ENCODE measurements around the gene DUS3L. TPM values are rescaled to one million over a fixed set of nuclear protein-coding genes. Genes with fewer than 3 reads are reported as not detected.

Gene DUS3L
- total RNA-seq, 1 experiment from 2014 or later: 39.3 TPM

DNA sequence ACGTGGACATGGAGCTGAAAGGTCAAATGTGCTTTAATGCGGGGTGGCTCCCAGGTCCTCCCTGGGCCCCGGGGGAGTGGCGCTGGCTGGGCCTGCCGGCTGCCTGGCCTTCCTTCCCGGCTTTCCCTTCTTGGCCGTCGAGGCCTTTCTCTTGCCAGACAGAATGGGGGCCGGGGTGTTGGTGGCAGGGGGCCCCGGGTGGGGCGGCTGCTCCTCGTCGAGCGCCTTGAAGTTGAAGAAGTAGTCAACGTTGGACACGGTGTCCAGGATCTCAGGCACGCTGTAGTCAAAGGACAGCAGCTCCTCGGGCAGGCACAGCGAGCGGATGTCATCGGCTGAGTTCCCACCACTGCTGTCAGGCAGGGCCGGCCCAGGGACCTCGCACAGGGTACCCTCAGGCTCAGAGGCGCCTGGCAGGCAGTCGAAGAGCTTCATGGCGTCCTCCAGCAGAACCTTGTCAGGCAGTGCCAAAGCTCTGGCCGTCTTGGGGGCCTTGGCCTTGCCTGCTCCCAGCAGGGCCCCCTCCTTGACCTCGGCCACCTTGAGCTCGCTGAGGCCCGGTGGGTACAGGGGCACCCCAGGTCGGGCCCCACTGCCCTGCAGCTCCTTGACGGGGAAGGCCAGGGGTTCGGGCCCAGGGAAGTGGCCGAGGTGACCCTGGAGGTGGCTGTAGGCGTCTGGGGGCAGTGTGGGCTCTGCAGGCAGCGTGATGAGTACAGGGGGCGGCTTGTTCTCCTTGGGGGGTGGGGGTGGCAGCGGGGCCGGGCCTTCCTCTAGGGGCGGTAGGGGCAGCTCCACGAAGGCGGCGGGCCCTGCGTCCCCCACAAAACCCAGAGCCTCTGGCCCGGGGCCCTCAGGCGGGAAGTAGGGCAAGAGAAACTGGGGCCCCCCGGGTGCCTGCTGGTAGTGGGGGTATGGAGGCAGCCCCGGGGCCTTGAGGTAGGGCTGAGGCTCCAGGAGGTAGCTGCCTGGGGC is 7.7 kb downstream of the DUS3L start:
- ChIA-PET CTCF (interaction anchor here (1.1 to 4.5 kb wide), 3 partner anchors 9 to 21 kb away, joined by 5 to 16 read pairs (median 6); no protein-coding TSS in a partner anchor), POLR2A (interaction anchor here (1.3 kb wide), 1 partner anchor 25 kb away, joined by 3 read pairs; no protein-coding TSS in a partner anchor)
- peaks cover 9% of the 10 kb centered on the region for H3K36me3 Mint-ChIP-seq
- DNase-seq (ENCODE audit: low spot score): no peak
- no peak for ATAC-seq
- TF ChIP-seq, protein P1, sequence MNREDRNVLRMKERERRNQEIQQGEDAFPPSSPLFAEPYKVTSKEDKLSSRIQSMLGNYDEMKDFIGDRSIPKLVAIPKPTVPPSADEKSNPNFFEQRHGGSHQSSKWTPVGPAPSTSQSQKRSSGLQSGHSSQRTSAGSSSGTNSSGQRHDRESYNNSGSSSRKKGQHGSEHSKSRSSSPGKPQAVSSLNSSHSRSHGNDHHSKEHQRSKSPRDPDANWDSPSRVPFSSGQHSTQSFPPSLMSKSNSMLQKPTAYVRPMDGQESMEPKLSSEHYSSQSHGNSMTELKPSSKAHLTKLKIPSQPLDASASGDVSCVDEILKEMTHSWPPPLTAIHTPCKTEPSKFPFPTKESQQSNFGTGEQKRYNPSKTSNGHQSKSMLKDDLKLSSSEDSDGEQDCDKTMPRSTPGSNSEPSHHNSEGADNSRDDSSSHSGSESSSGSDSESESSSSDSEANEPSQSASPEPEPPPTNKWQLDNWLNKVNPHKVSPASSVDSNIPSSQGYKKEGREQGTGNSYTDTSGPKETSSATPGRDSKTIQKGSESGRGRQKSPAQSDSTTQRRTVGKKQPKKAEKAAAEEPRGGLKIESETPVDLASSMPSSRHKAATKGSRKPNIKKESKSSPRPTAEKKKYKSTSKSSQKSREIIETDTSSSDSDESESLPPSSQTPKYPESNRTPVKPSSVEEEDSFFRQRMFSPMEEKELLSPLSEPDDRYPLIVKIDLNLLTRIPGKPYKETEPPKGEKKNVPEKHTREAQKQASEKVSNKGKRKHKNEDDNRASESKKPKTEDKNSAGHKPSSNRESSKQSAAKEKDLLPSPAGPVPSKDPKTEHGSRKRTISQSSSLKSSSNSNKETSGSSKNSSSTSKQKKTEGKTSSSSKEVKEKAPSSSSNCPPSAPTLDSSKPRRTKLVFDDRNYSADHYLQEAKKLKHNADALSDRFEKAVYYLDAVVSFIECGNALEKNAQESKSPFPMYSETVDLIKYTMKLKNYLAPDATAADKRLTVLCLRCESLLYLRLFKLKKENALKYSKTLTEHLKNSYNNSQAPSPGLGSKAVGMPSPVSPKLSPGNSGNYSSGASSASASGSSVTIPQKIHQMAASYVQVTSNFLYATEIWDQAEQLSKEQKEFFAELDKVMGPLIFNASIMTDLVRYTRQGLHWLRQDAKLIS (CRISPR knock-in tag; IDR thresholded peaks at IDR 0.05; ENCODE audit: borderline replicate concordance): no peak
- TF ChIP-seq GRHL2 (CRISPR knock-in tag; IDR thresholded peaks at IDR 0.05; ENCODE audit: insufficient replicate concordance, severe bottlenecking) (no peak), MYBL2 (CRISPR knock-in tag; IDR thresholded peaks at IDR 0.05) (no peak), CREM (CRISPR knock-in tag; IDR thresholded peaks at IDR 0.05) (no peak), JAZF1 (CRISPR knock-in tag; IDR thresholded peaks at IDR 0.05) (no peak), NFE2L1 (CRISPR knock-in tag; IDR thresholded peaks at IDR 0.05) (no peak), NFYB (CRISPR knock-in tag; conservative IDR thresholded peaks at IDR 0.05; ENCODE audit: low read depth) (no peak)
- TF ChIP-seq, protein P2, sequence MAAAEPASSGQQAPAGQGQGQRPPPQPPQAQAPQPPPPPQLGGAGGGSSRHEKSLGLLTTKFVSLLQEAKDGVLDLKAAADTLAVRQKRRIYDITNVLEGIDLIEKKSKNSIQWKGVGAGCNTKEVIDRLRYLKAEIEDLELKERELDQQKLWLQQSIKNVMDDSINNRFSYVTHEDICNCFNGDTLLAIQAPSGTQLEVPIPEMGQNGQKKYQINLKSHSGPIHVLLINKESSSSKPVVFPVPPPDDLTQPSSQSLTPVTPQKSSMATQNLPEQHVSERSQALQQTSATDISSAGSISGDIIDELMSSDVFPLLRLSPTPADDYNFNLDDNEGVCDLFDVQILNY (CRISPR knock-in tag; IDR thresholded peaks at IDR 0.05): no peak
- TF ChIP-seq, protein P3, sequence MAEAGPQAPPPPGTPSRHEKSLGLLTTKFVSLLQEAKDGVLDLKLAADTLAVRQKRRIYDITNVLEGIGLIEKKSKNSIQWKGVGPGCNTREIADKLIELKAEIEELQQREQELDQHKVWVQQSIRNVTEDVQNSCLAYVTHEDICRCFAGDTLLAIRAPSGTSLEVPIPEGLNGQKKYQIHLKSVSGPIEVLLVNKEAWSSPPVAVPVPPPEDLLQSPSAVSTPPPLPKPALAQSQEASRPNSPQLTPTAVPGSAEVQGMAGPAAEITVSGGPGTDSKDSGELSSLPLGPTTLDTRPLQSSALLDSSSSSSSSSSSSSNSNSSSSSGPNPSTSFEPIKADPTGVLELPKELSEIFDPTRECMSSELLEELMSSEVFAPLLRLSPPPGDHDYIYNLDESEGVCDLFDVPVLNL (CRISPR knock-in tag; IDR thresholded peaks at IDR 0.05; ENCODE audit: borderline replicate concordance, low read depth): no peak
- TF ChIP-seq, protein P4, sequence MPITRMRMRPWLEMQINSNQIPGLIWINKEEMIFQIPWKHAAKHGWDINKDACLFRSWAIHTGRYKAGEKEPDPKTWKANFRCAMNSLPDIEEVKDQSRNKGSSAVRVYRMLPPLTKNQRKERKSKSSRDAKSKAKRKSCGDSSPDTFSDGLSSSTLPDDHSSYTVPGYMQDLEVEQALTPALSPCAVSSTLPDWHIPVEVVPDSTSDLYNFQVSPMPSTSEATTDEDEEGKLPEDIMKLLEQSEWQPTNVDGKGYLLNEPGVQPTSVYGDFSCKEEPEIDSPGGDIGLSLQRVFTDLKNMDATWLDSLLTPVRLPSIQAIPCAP (CRISPR knock-in tag; IDR thresholded peaks at IDR 0.05): no peak
- TF ChIP-seq, protein P5, sequence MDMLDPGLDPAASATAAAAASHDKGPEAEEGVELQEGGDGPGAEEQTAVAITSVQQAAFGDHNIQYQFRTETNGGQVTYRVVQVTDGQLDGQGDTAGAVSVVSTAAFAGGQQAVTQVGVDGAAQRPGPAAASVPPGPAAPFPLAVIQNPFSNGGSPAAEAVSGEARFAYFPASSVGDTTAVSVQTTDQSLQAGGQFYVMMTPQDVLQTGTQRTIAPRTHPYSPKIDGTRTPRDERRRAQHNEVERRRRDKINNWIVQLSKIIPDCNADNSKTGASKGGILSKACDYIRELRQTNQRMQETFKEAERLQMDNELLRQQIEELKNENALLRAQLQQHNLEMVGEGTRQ (CRISPR knock-in tag; IDR thresholded peaks at IDR 0.05): no peak
- TF ChIP-seq, protein P6, sequence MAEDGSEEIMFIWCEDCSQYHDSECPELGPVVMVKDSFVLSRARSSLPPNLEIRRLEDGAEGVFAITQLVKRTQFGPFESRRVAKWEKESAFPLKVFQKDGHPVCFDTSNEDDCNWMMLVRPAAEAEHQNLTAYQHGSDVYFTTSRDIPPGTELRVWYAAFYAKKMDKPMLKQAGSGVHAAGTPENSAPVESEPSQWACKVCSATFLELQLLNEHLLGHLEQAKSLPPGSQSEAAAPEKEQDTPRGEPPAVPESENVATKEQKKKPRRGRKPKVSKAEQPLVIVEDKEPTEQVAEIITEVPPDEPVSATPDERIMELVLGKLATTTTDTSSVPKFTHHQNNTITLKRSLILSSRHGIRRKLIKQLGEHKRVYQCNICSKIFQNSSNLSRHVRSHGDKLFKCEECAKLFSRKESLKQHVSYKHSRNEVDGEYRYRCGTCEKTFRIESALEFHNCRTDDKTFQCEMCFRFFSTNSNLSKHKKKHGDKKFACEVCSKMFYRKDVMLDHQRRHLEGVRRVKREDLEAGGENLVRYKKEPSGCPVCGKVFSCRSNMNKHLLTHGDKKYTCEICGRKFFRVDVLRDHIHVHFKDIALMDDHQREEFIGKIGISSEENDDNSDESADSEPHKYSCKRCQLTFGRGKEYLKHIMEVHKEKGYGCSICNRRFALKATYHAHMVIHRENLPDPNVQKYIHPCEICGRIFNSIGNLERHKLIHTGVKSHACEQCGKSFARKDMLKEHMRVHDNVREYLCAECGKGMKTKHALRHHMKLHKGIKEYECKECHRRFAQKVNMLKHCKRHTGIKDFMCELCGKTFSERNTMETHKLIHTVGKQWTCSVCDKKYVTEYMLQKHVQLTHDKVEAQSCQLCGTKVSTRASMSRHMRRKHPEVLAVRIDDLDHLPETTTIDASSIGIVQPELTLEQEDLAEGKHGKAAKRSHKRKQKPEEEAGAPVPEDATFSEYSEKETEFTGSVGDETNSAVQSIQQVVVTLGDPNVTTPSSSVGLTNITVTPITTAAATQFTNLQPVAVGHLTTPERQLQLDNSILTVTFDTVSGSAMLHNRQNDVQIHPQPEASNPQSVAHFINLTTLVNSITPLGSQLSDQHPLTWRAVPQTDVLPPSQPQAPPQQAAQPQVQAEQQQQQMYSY (CRISPR knock-in tag; IDR thresholded peaks at IDR 0.05): no peak
- H3K4me1 Mint-ChIP-seq: no peaks in the 10 kb centered on the region
- no peaks in the 10 kb centered on the region for H3K27me3 Mint-ChIP-seq (ENCODE audit: low read depth)
- no peak overlapping the region for H3K27ac Mint-ChIP-seq
- H3K4me3 Mint-ChIP-seq: no peak overlapping the region
- H3K9me3 Mint-ChIP-seq: no peaks in the 10 kb centered on the region

Measured in WTC11 (cell line).